Activated naive CD8-positive, alpha-beta T cell (primary cell): Measurements from ENCODE around the gene NRTN.

ENCODE experiments used
- H3K27ac Mint-ChIP-seq: one replicate; pipeline ENCODE4 v1.8.0; 2021; ENCODE audit warnings: mixed read lengths
- H3K27me3 Mint-ChIP-seq: one replicate; pipeline ENCODE4 v1.8.0; 2021; ENCODE audit warnings: mixed read lengths
- H3K36me3 Mint-ChIP-seq: one replicate; pipeline ENCODE4 v1.8.0; 2021; ENCODE audit warnings: mixed read lengths
- H3K4me1 Mint-ChIP-seq: one replicate; pipeline ENCODE4 v1.8.0; 2021; ENCODE audit warnings: low read depth, mixed read lengths
- H3K4me3 Mint-ChIP-seq: one replicate; pipeline ENCODE4 v1.8.0; 2021; ENCODE audit warnings: mild to moderate bottlenecking, mixed read lengths
- H3K9me3 Mint-ChIP-seq: one replicate; pipeline ENCODE4 v1.8.0; 2021; ENCODE audit warnings: low read depth, mixed read lengths

The NRTN gene

GRCh38 chr19:5801796-5802619 is 2.9 kb upstream of the NRTN start:
- Mint-ChIP-seq H3K4me1 (peaks cover 20% of the 10 kb centered on the region), H3K9me3 (no peaks in the 10 kb centered on the region), H3K36me3 (no peaks in the 10 kb centered on the region), H3K27me3 (peaks cover 3% of the 10 kb centered on the region), H3K4me3 (peak overlapping the region; percentile 42), H3K27ac (no peak overlapping the region)

- Mint-ChIP-seq H3K36me3 (no peaks in the 10 kb centered on the region), H3K27ac (peak overlapping the region; percentile 34), H3K4me3 (peak overlapping the region; percentile 63), H3K9me3 (no peaks in the 10 kb centered on the region), H3K4me1 (peaks cover 20% of the 10 kb centered on the region), H3K27me3 (peaks cover 3% of the 10 kb centered on the region)
Observed at GRCh38 chr19:5803441-5803751, 1.5 kb upstream of the NRTN start.

DNA sequence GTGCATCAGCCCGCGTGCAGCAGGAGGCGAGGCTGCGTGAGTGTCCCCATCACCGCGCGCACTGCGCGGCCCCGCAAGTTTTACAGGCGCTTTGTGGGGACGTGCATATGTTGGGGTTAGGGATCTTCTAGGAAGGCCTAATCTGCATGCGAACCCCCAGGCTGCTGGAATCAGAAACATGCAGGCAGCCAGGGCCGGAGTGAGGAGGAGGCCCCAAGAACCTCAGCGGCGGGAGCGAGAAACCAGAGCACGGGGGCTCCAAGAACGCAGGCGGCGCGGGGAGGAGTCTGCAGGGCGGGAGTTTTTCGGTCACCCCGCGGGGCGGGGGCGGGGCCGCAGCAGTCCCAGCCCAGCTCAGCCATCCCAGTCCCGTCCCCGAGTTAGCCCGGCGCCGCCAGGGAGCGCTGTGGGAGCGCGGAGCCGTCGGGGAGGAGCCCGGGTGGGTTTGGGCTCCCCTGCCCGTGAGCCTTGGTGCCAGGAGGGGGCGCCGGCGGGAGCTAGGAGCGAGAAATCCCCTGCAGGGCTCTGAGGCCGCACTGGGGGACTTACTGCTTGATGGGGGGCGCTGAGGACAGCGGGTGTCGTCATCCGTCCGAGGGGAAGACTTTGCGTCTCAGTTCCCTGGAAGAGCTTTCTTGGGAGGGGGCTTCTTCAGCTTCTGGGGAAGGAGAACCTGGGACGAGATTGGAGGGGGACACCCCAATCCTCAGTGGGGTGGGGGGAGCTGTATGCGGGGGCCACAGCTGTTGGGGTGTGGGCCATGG is 933 bp upstream of the NRTN start:
- H3K36me3 Mint-ChIP-seq, result no peaks in the 10 kb centered on the region
- peak overlapping the region; percentile 34 for H3K27ac Mint-ChIP-seq
- peaks cover 3% of the 10 kb centered on the region for H3K27me3 Mint-ChIP-seq
- H3K4me1 Mint-ChIP-seq, result peaks cover 20% of the 10 kb centered on the region
- peak overlapping the region; percentile 79 for H3K4me3 Mint-ChIP-seq
- H3K9me3 Mint-ChIP-seq, result no peaks in the 10 kb centered on the region

GRCh38 chr19:5805462-5806132 is 730 bp downstream of the NRTN start:
- H3K4me3 Mint-ChIP-seq, result peak overlapping the region; percentile 42
- H3K36me3 Mint-ChIP-seq, result no peaks in the 10 kb centered on the region
- H3K4me1 Mint-ChIP-seq, result peaks cover 20% of the 10 kb centered on the region
- H3K9me3 Mint-ChIP-seq, result no peaks in the 10 kb centered on the region
- H3K27ac Mint-ChIP-seq, result peak overlapping the region; percentile 16
- H3K27me3 Mint-ChIP-seq, result peaks cover 3% of the 10 kb centered on the region

- Mint-ChIP-seq H3K9me3 (no peaks in the 10 kb centered on the region), H3K36me3 (no peaks in the 10 kb centered on the region), H3K27ac (no peak overlapping the region), H3K27me3 (peaks cover 2% of the 10 kb centered on the region), H3K4me3 (peak overlapping the region; percentile 42), H3K4me1 (peaks cover 20% of the 10 kb centered on the region)
Observed at GRCh38 chr19:5806133-5806489, 1.2 kb downstream of the NRTN start.

- H3K36me3 Mint-ChIP-seq, result no peaks in the 10 kb centered on the region
- no peak overlapping the region for H3K27ac Mint-ChIP-seq
- peaks cover under 1% of the 10 kb centered on the region for H3K27me3 Mint-ChIP-seq
- no peaks in the 10 kb centered on the region for H3K9me3 Mint-ChIP-seq
- peaks cover 18% of the 10 kb centered on the region for H3K4me1 Mint-ChIP-seq
- H3K4me3 Mint-ChIP-seq, result peak overlapping the region; percentile 21
Observed at GRCh38 chr19:5806905-5807304, 2.0 kb downstream of the NRTN start.

GRCh38 chr19:5808120-5808816 is 3.4 kb downstream of the NRTN start:
- Mint-ChIP-seq H3K27me3 (no peaks in the 10 kb centered on the region), H3K4me3 (no peak overlapping the region), H3K27ac (no peak overlapping the region), H3K9me3 (no peaks in the 10 kb centered on the region), H3K36me3 (no peaks in the 10 kb centered on the region), H3K4me1 (peaks cover 10% of the 10 kb centered on the region)

DNA sequence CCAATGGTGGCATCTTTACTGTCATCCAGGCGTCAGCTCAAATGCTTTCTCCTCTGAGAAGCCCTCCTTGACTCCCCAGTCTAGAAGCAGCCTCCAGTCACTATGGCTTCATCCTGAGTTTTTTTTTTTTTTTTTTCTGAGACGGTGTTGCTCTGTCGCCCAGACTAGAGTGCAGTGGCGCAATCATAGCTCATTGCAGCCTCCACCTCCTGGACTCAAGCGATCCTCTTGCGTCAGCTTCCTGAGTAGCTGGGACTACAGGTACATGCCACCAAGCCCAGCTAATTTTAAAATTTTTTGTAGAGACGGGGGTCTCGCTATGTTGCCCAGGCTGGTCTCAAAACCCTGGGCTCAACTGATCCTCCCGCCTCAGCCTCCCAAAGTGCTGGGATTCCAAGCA is 4.2 kb downstream of the NRTN start:
- Mint-ChIP-seq H3K27me3 (no peaks in the 10 kb centered on the region), H3K27ac (no peak overlapping the region), H3K4me1 (peaks cover 5% of the 10 kb centered on the region), H3K36me3 (no peaks in the 10 kb centered on the region), H3K4me3 (no peak overlapping the region), H3K9me3 (no peaks in the 10 kb centered on the region)

DNA sequence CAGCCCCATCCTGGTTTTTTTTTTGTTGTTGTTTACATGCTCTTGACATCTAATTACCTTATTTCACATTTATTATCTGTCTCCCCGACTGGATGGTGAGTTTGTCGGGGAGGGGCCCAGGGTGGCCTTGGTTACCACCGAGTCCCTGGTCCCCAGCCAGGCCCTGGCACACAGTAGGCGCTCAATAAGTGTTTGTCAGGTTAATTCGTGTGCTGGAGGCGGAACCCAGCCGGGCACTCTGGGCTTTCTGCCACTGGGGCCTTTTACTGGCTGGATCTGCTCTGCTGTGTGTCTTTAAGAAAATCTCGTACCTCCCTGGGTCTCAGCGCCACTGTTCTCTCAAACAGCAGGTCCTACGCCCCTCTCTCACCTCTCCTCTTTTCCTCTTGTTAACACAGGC is 4.6 kb downstream of the NRTN start:
- Mint-ChIP-seq H3K36me3 (no peaks in the 10 kb centered on the region), H3K4me3 (no peak overlapping the region), H3K27me3 (no peaks in the 10 kb centered on the region), H3K9me3 (no peaks in the 10 kb centered on the region), H3K4me1 (peaks cover under 1% of the 10 kb centered on the region), H3K27ac (no peak overlapping the region)

- no peak overlapping the region for H3K4me3 Mint-ChIP-seq
- no peak overlapping the region for H3K27ac Mint-ChIP-seq
- no peaks in the 10 kb centered on the region for H3K27me3 Mint-ChIP-seq
- H3K9me3 Mint-ChIP-seq, result no peaks in the 10 kb centered on the region
- H3K4me1 Mint-ChIP-seq, result no peaks in the 10 kb centered on the region
- no peaks in the 10 kb centered on the region for H3K36me3 Mint-ChIP-seq
Observed at GRCh38 chr19:5811117-5811516, 6.2 kb downstream of the NRTN start.

DNA sequence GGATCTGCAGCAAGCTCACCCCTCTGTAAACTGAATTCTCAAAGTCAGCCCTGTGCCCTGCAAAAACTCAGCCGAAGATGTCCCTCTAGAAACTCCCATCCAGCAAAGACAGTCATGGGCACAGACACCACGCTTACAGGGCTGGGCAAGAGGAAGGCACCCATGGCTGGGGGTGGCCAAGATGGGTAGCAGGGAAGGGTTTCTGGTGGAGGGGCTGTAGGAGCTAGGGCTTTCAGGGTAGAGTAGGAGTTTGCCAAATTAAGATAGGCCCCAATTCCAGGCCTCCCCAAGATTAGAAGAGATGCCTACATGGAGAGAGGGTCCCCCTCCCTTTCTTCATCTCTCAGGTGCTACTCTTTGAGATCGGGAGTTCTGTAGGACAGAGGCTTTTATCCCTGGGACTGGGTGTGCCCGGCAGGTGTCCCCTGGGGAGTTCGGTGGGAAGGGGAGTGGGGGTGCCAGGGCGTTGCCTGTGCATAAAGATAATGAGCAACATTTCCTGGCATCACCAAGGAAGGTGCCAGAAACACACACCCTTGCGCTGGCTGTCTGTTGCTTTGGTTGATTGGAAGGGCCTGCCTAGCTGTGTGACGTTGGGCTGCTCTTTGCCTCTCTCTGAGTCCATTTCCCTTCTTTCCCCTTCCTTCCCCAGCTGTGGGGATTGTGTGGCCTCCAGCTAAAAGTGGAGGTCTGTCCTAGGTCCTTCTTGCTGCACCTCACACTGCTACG is 9.4 kb downstream of the NRTN start:
- H3K27me3 Mint-ChIP-seq, result peaks cover 5% of the 10 kb centered on the region
- H3K4me1 Mint-ChIP-seq, result no peaks in the 10 kb centered on the region
- no peaks in the 10 kb centered on the region for H3K36me3 Mint-ChIP-seq
- H3K27ac Mint-ChIP-seq, result no peak overlapping the region
- H3K9me3 Mint-ChIP-seq, result no peaks in the 10 kb centered on the region
- no peak overlapping the region for H3K4me3 Mint-ChIP-seq

DNA sequence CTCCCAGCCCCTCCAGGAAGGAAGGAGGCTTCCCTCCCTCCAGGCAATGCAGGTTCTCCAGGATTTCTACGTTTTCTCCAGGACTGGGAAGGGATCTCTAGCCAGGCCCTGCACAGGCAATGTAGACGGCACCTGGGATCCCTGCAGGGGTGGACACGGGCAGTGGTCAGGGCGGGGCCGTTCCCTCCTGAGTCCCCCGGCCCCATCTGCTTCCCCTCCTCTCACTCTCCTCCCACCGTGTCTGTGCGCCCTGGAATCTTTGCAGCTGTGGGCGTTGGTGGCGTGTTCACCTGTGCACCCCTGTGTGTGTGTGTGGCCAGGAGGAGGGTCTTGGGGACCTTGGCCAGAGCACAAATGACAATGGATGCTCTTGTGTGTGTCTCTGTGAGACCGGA is 10.0 kb downstream of the NRTN start:
- Mint-ChIP-seq H3K36me3 (no peaks in the 10 kb centered on the region), H3K4me3 (no peak overlapping the region), H3K4me1 (no peaks in the 10 kb centered on the region), H3K27ac (no peak overlapping the region), H3K9me3 (no peaks in the 10 kb centered on the region), H3K27me3 (peaks cover 5% of the 10 kb centered on the region)

DNA sequence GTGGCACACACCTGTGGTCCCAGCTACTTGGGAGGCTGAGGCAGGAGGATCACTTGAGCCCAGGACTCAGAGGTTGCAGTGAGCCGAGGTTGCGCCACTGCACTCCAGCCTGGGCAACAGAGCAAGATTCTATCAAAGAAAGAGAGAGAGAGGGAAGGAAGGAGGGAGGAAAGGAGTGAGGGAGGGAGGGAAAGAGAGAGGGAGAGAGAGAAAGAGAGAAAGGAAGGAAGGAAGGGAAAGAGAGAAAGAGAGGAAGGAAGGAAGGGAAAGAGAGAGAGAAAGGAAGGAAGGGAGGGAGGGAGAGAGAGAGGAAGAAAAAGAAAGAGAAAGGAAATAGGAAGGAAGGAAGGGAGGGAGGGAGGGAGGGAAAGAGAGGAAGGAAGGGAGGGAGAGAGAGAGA is 12.4 kb downstream of the NRTN start:
- no peaks in the 10 kb centered on the region for H3K36me3 Mint-ChIP-seq
- no peaks in the 10 kb centered on the region for H3K4me1 Mint-ChIP-seq
- peaks cover 5% of the 10 kb centered on the region for H3K27me3 Mint-ChIP-seq
- no peak overlapping the region for H3K4me3 Mint-ChIP-seq
- H3K27ac Mint-ChIP-seq, result no peak overlapping the region
- no peaks in the 10 kb centered on the region for H3K9me3 Mint-ChIP-seq

GRCh38 chr19:5818594-5818993 is 13.7 kb downstream of the NRTN start:
- no peaks in the 10 kb centered on the region for H3K4me1 Mint-ChIP-seq
- H3K36me3 Mint-ChIP-seq, result no peaks in the 10 kb centered on the region
- no peak overlapping the region for H3K4me3 Mint-ChIP-seq
- H3K27me3 Mint-ChIP-seq, result peaks cover 5% of the 10 kb centered on the region
- no peaks in the 10 kb centered on the region for H3K9me3 Mint-ChIP-seq
- H3K27ac Mint-ChIP-seq, result no peak overlapping the region
